Trophoblast cell (in vitro differentiated cells and primary cell): ENCODE data around the gene KCNB1.

Source experiments
- DNase-seq, 2 donors: peaks; one replicate each; pipeline ENCODE4 v3.0.0-alpha.2; 2016
- H2AFZ ChIP-seq: 2 replicates; pipeline ENCODE4 v1.6.1; 2013; ENCODE audit warnings: low read length, moderate library complexity, mild to moderate bottlenecking; ENCODE audit not compliant: insufficient read depth, poor library complexity
- H2AK5ac ChIP-seq: 2 replicates; pipeline ENCODE4 v1.6.1; 2013; ENCODE audit warnings: mild to moderate bottlenecking, low read length
- H2BK120ac ChIP-seq: 2 replicates; pipeline ENCODE4 v1.6.1; 2013; ENCODE audit warnings: low read length, mild to moderate bottlenecking, moderate library complexity; ENCODE audit not compliant: insufficient read depth, poor library complexity
- H2BK12ac ChIP-seq: 2 replicates; pipeline ENCODE4 v1.6.1; 2013; ENCODE audit warnings: mild to moderate bottlenecking, low read length, moderate library complexity
- H2BK5ac ChIP-seq: 2 replicates; pipeline ENCODE4 v1.6.1; 2013; ENCODE audit warnings: low read length, low read depth, moderate library complexity, mild to moderate bottlenecking; ENCODE audit not compliant: poor library complexity
- H3K14ac ChIP-seq: 2 replicates; pipeline ENCODE4 v1.6.1; 2013; ENCODE audit warnings: mild to moderate bottlenecking, low read length
- H3K18ac ChIP-seq: 2 replicates; pipeline ENCODE4 v1.6.1; 2013; ENCODE audit warnings: mild to moderate bottlenecking, low read length
- H3K23ac ChIP-seq: 2 replicates; pipeline ENCODE4 v1.6.1; 2013; ENCODE audit warnings: low read length
- H3K27ac ChIP-seq: 2 replicates; pipeline ENCODE4 v1.5.1; 2013; ENCODE audit warnings: low read depth, mild to moderate bottlenecking, inconsistent platforms, low read length, moderate library complexity
- H3K27me3 ChIP-seq: 2 replicates; pipeline ENCODE4 v1.6.1; 2013; ENCODE audit warnings: inconsistent platforms, mild to moderate bottlenecking, low read length, moderate library complexity; ENCODE audit not compliant: insufficient read depth
- H3K36me3 ChIP-seq, 2 experiments: 1 replicate in 1 of 2; 2 replicates in 1 of 2; pipeline ENCODE4 v1.6.1; 2013; ENCODE audit warnings: low read length in 2 of 2, mild to moderate bottlenecking in 2 of 2, moderate library complexity in 1 of 2; ENCODE audit not compliant: insufficient read depth in 2 of 2, control insufficient read depth in 1 of 2
- H3K4ac ChIP-seq: 2 replicates; pipeline ENCODE4 v1.6.1; 2013; ENCODE audit warnings: low read depth, mild to moderate bottlenecking, low read length, moderate library complexity
- H3K4me1 ChIP-seq, 2 experiments: 1 replicate in 1 of 2; 2 replicates in 1 of 2; pipeline ENCODE4 v1.6.1; 2013; ENCODE audit warnings: low read length in 2 of 2, mild to moderate bottlenecking in 2 of 2, moderate library complexity in 1 of 2; ENCODE audit not compliant: insufficient read depth in 2 of 2, control insufficient read depth in 1 of 2
- H3K4me2 ChIP-seq: 2 replicates; pipeline ENCODE4 v1.6.1; 2013; ENCODE audit warnings: inconsistent platforms, mild to moderate bottlenecking, low read length, moderate library complexity
- H3K4me3 ChIP-seq: 2 replicates; pipeline ENCODE4 v1.5.1; 2013; ENCODE audit warnings: mild to moderate bottlenecking, low read depth, low read length, inconsistent platforms
- H3K79me1 ChIP-seq: one replicate; pipeline ENCODE4 v1.6.1; 2013; ENCODE audit warnings: low read length
- H3K79me2 ChIP-seq: 2 replicates; pipeline ENCODE4 v1.6.1; 2013; ENCODE audit warnings: low read length, mild to moderate bottlenecking; ENCODE audit not compliant: control insufficient read depth, insufficient read depth, poor library complexity
- H3K9ac ChIP-seq: 2 replicates; pipeline ENCODE4 v1.6.1; 2013; ENCODE audit warnings: mild to moderate bottlenecking, low read length
- H3K9me3 ChIP-seq: 2 replicates; pipeline ENCODE4 v1.6.1; 2013; ENCODE audit warnings: low read depth, mild to moderate bottlenecking, control low read depth, inconsistent platforms, low read length; ENCODE audit not compliant: insufficient read depth
- H4K12ac ChIP-seq: 2 replicates; pipeline ENCODE4 v1.6.1; 2013; ENCODE audit warnings: low read depth, mild to moderate bottlenecking, low read length, moderate library complexity
- H4K8ac ChIP-seq: 2 replicates; pipeline ENCODE4 v1.6.1; 2013; ENCODE audit warnings: low read depth, mild to moderate bottlenecking, low read length, moderate library complexity
- H4K91ac ChIP-seq: one replicate; pipeline ENCODE4 v1.6.1; 2013; ENCODE audit warnings: low read depth, mild to moderate bottlenecking, low read length, moderate library complexity
- WGBS: extraction: QIAGEN DNeasy Blood & Tissue Kit; methylation state at CpG from one replicate; pipeline ENCODE4 v1.1.7; 2013; ENCODE audit warnings: missing lambda C conversion rate; ENCODE audit not compliant: insufficient read length, insufficient coverage; ENCODE audit errors: extremely low coverage; 5-methylcytosine and 5-hydroxymethylcytosine counted together

Gene KCNB1

GRCh38 chr20:49484180-49485140 lies 2.0 kb upstream of the KCNB1 start:
- Histone ChIP-seq H3K36me3 (no peaks in the 10 kb centered on the region), H3K4ac (no peak overlapping the region), H2AFZ (peak overlapping the region; percentile 79), H3K27me3 (peaks cover 14% of the 10 kb centered on the region), H3K79me2 (no peaks in the 10 kb centered on the region), H3K23ac (no peak overlapping the region), H3K9me3 (peaks cover 1% of the 10 kb centered on the region), H2AK5ac (no peak overlapping the region), H3K4me3 (peak overlapping the region; percentile 63), H3K79me1 (no peaks in the 10 kb centered on the region), H3K27ac (no peak overlapping the region), H3K14ac (no peak overlapping the region), H3K9ac (no peak overlapping the region), H3K18ac (no peak overlapping the region), H3K4me2 (peak overlapping the region; percentile 59), H4K12ac (no peak overlapping the region), H3K4me1 (peaks cover 2 to 6% of the 10 kb centered on the region in 2 experiments), H4K8ac (no peak overlapping the region), H4K91ac (no peak overlapping the region), H2BK120ac (no peak overlapping the region), H2BK12ac (no peak overlapping the region), H2BK5ac (no peak overlapping the region)
- DNase-seq, result peak; percentile 68 to 83
- WGBS, result no CpG with 5 or more reads among the region's 61 CpGs

- no peak overlapping the region for H3K4me3 ChIP-seq
- no peak overlapping the region for H3K4ac ChIP-seq
- H2AFZ ChIP-seq, result no peak overlapping the region
- no peak overlapping the region for H3K14ac ChIP-seq
- H4K12ac ChIP-seq, result no peak overlapping the region
- no peak overlapping the region for H3K23ac ChIP-seq
- H3K9me3 ChIP-seq, result peaks cover 1% of the 10 kb centered on the region
- H2BK12ac ChIP-seq, result no peak overlapping the region
- no peaks in the 10 kb centered on the region for H3K36me3 ChIP-seq
- H4K8ac ChIP-seq, result no peak overlapping the region
- DNase-seq, result no peak
- H3K4me2 ChIP-seq, result peak overlapping the region; percentile 59
- no peak overlapping the region for H3K9ac ChIP-seq
- H3K18ac ChIP-seq, result no peak overlapping the region
- H2BK120ac ChIP-seq, result no peak overlapping the region
- no peak overlapping the region for H2AK5ac ChIP-seq
- peaks cover 2 to 6% of the 10 kb centered on the region in 2 experiments for H3K4me1 ChIP-seq
- H3K27me3 ChIP-seq, result peaks cover 14% of the 10 kb centered on the region
- no CpG with 5 or more reads among the region's 44 CpGs for WGBS
- no peak overlapping the region for H3K27ac ChIP-seq
- H2BK5ac ChIP-seq, result no peak overlapping the region
- H3K79me1 ChIP-seq, result no peaks in the 10 kb centered on the region
- no peaks in the 10 kb centered on the region for H3K79me2 ChIP-seq
- no peak overlapping the region for H4K91ac ChIP-seq
Measured at GRCh38 chr20:49483696-49484123, 1.2 kb upstream of the KCNB1 start.

GRCh38 chr20:49483018-49483695 lies 689 bp upstream of the KCNB1 start:
- Histone ChIP-seq H3K23ac (no peak overlapping the region), H4K8ac (no peak overlapping the region), H3K27ac (no peak overlapping the region), H3K4ac (no peak overlapping the region), H3K4me1 (peaks cover 2 to 6% of the 10 kb centered on the region in 2 experiments), H2BK12ac (no peak overlapping the region), H2AK5ac (no peak overlapping the region), H4K12ac (no peak overlapping the region), H2BK5ac (no peak overlapping the region), H3K79me2 (no peaks in the 10 kb centered on the region), H3K36me3 (no peaks in the 10 kb centered on the region), H3K79me1 (no peaks in the 10 kb centered on the region), H3K9me3 (peaks cover 1% of the 10 kb centered on the region), H3K14ac (no peak overlapping the region), H3K18ac (no peak overlapping the region), H4K91ac (no peak overlapping the region), H2AFZ (no peak overlapping the region), H3K9ac (no peak overlapping the region), H3K27me3 (peaks cover 14% of the 10 kb centered on the region), H3K4me2 (peak overlapping the region; percentile 59), H2BK120ac (no peak overlapping the region), H3K4me3 (no peak overlapping the region)
- no peak for DNase-seq
- no CpG with 5 or more reads among the region's 27 CpGs for WGBS

GRCh38 chr20:49482173-49482572 lies 295 bp downstream of the KCNB1 start:
- DNase-seq, result no peak
- Histone ChIP-seq H4K12ac (no peak overlapping the region), H3K27me3 (peaks cover 14% of the 10 kb centered on the region), H2AK5ac (no peak overlapping the region), H2BK5ac (no peak overlapping the region), H3K18ac (no peak overlapping the region), H3K4me1 (peaks cover 2 to 6% of the 10 kb centered on the region in 2 experiments), H3K27ac (no peak overlapping the region), H4K91ac (no peak overlapping the region), H3K79me1 (no peaks in the 10 kb centered on the region), H3K23ac (no peak overlapping the region), H3K4me3 (no peak overlapping the region), H3K36me3 (no peaks in the 10 kb centered on the region), H3K79me2 (no peaks in the 10 kb centered on the region), H4K8ac (no peak overlapping the region), H3K4me2 (no peak overlapping the region), H3K4ac (no peak overlapping the region), H2AFZ (no peak overlapping the region), H3K9ac (no peak overlapping the region), H3K9me3 (peaks cover 1% of the 10 kb centered on the region), H3K14ac (no peak overlapping the region), H2BK120ac (no peak overlapping the region), H2BK12ac (no peak overlapping the region)
- no CpG with 5 or more reads among the region's 46 CpGs for WGBS
